ENCODE measurements around the gene IP6K1. TPM values are rescaled to one million over a fixed set of nuclear protein-coding genes. Genes with fewer than 3 reads are reported as not detected.

IP6K1 gene
- total RNA-seq, 2 donors from 2014 or later = 19.8 to 27.5 TPM

DNA sequence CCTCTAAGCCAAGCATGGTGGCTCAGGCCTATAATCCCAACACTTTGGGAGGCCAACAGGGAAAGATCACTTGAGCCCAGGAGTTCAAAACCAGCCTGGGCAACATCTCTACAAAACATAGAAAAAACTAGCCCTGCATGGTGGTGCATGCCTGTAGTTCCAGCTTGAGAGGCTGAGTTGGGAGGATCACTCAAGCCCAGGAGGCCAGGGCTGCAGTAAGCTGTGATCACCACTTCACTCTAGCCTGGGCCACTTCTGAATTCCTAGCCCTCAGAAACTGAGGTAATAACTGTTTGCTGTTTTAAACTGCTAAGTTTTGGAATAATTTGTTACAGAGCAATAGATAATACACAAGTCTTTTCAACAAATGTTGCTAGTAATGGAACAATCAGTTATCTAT is 16.4 kb downstream of the IP6K1 start:
- no peak overlapping the region for H3K4me3 ChIP-seq
- ATAC-seq = no peak
- DNase-seq = no peak

DNA sequence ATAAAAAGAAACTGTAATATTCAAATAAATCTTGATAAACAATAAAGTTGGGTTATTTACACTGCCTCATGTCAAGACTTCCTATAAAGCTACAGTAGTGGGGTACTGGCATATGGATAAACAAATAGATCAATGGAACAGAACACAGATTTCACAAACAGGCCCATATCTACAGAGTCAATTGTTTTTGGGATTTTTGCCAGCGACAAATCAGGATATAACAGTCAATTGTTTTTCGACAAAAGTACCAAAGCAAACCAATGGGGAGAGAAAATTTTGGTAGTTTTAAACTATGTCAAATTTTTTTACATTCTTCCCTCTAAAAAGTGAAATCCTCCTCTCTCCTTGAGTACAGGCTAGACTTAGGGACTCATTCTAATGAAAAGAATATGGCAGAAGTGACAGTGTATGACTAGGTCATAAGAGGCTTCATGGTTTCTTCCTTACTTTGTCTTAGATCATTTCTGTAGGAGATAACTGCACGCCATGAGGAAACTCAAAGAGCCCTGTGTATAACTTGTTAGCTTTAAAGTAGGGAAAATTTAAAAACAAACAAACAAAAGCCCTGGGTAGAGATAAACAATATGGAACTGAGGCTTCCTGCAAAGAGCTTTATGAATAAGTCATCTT is 16.9 kb downstream of the IP6K1 start:
- ATAC-seq (no peak), DNase-seq (no peak)
- WGBS, 2 donors = 26 to 44% methylated on average over 3 of the region's 3 CpGs
- Histone ChIP-seq H3K4me3 (no peak overlapping the region), H3K36me3 (replicated peaks in 1 of 2; ENCODE audit: insufficient read depth in 1 of 2, low read depth in 2 of 2) (no peaks in the 10 kb centered on the region), H3K4me1 (peaks cover 15% of the 10 kb centered on the region), H3K27ac (no peak overlapping the region), H3K27me3 (no peaks in the 10 kb centered on the region), H3K9me3 (no peaks in the 10 kb centered on the region)
- intact Hi-C loops (cut with DNase I) = no loop called here
- TF ChIP-seq CTCF (IDR thresholded peaks at IDR 0.05) (no peak), POLR2A (IDR thresholded peaks at IDR 0.05) (no peak)

More for the DNA sequence above, 16.4 kb downstream of the IP6K1 start:
- Histone ChIP-seq H3K4me1 (peaks cover 15% of the 10 kb centered on the region), H3K27me3 (no peaks in the 10 kb centered on the region), H3K27ac (no peak overlapping the region), H3K9me3 (no peaks in the 10 kb centered on the region), H3K36me3 (replicated peaks in 1 of 2; ENCODE audit: insufficient read depth in 1 of 2, low read depth in 2 of 2) (no peaks in the 10 kb centered on the region)
- intact Hi-C loops (cut with DNase I) = no loop called here
- TF ChIP-seq CTCF (IDR thresholded peaks at IDR 0.05) (no peak), POLR2A (IDR thresholded peaks at IDR 0.05) (no peak)

- Histone ChIP-seq H3K4me3 (no peak overlapping the region), H3K27ac (no peak overlapping the region), H3K9me3 (no peaks in the 10 kb centered on the region), H3K4me1 (peaks cover 10% of the 10 kb centered on the region), H3K36me3 (replicated peaks in 1 of 2; ENCODE audit: insufficient read depth in 1 of 2, low read depth in 2 of 2) (no peaks in the 10 kb centered on the region), H3K27me3 (no peaks in the 10 kb centered on the region)
- DNase-seq (no peak), ATAC-seq (no peak)
- 97 to 99% methylated on average over 4 of the region's 4 CpGs for WGBS, 2 donors
- TF ChIP-seq CTCF (IDR thresholded peaks at IDR 0.05) (no peak), POLR2A (IDR thresholded peaks at IDR 0.05) (no peak)
- intact Hi-C loops (cut with DNase I) = no loop called here
Observed at GRCh38 chr3:49763981-49764380, 22.4 kb downstream of the IP6K1 start.

DNA sequence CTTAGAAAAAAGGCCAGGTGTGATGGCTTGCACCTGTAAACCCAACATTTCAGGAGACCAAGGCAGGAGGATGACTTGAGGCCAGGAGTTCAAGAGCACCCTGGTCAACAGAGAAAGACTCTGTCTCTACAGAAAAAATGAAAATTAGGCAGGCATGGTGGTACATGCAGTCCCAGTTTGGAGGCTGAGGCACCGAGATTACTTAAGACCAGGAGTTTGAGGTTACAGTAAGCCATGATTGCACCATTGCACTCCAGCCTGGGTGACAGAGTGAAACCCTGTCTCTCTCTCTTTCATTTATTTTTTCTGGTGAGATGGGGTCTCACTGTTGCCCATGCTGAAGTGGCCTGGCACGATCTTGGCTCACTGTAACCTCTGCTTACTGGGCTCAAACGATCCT is 24.7 kb downstream of the IP6K1 start:
- WGBS, 2 donors = 75 to 82% methylated on average over 3 of the region's 3 CpGs
- no peaks in the 10 kb centered on the region for H3K27me3 ChIP-seq
- intact Hi-C loops (cut with DNase I) = no loop called here
- DNase-seq = no peak
- no peaks in the 10 kb centered on the region for H3K9me3 ChIP-seq
- no peak overlapping the region for H3K27ac ChIP-seq
- TF ChIP-seq POLR2A (IDR thresholded peaks at IDR 0.05) (no peak), CTCF (IDR thresholded peaks at IDR 0.05) (no peak)
- no peak overlapping the region for H3K4me3 ChIP-seq
- H3K36me3 ChIP-seq (replicated peaks in 1 of 2; ENCODE audit: insufficient read depth in 1 of 2, low read depth in 2 of 2) = no peaks in the 10 kb centered on the region
- H3K4me1 ChIP-seq = peaks cover 9% of the 10 kb centered on the region
- ATAC-seq = no peak

- ATAC-seq (no peak), DNase-seq (no peak)
- no peak for TF ChIP-seq POLR2A (IDR thresholded peaks at IDR 0.05)
- no peak for TF ChIP-seq CTCF (IDR thresholded peaks at IDR 0.05)
- intact Hi-C loops (cut with DNase I) = no loop called here
- Histone ChIP-seq H3K27ac (no peak overlapping the region), H3K27me3 (no peaks in the 10 kb centered on the region), H3K4me3 (no peak overlapping the region), H3K9me3 (no peaks in the 10 kb centered on the region), H3K36me3 (replicated peaks in 1 of 2; ENCODE audit: insufficient read depth in 1 of 2, low read depth in 2 of 2) (no peaks in the 10 kb centered on the region), H3K4me1 (peaks cover 26% of the 10 kb centered on the region)
- 50 to 64% methylated on average over 1 of the region's 1 CpG for WGBS, 2 donors
Observed at GRCh38 chr3:49759226-49759625, 27.1 kb downstream of the IP6K1 start.
